OCI-LY7 (cell line): ENCODE measurements around the gene GET3. TPM values are rescaled to one million over a fixed set of nuclear protein-coding genes. Genes with fewer than 3 reads are reported as not detected.

ENCODE experiments used
- BruUV-seq: library from RNA; stranded (reverse); fragments of 400-500 nt; replicated peaks from 2 replicates; lab custom pipeline; 2021; lab: Mats Ljungman, UMichigan
- CTCF ChIA-PET: fragments of 300-600 bp; sonication (Branson Sonifier 250); formaldehyde crosslinking; loops from one replicate; lab custom pipeline; 2022; ENCODE audit warnings: antibody characterized with exemption; ENCODE audit not compliant: unreplicated experiment; lab: Charles Lee
- POLR2A ChIA-PET: fragments of 300-600 bp; sonication (Branson Sonifier 250); formaldehyde crosslinking; loops from one replicate; lab custom pipeline; 2022; ENCODE audit warnings: antibody characterized with exemption; lab: Charles Lee
- DNase-seq: peaks from one replicate; pipeline ENCODE4 v3.0.0-alpha.2; 2015; ENCODE audit warnings: low spot score
- H2AFZ ChIP-seq: fragments of 200-600 bp; sonication (generic), shearing (Covaris generic); 2 replicates; pipeline ENCODE4 v1.6.1; 2014; ENCODE audit warnings: mild to moderate bottlenecking, antibody characterized with exemption, low read length, moderate library complexity
- H3K27ac ChIP-seq: fragments of 200-600 bp; sonication (generic); 2 replicates; pipeline ENCODE4 v1.5.1; 2014; ENCODE audit warnings: mixed run types, low read depth, mild to moderate bottlenecking, moderate library complexity, low read length, inconsistent platforms; ENCODE audit not compliant: poor library complexity, severe bottlenecking
- H3K36me3 ChIP-seq: fragments of 200-600 bp; sonication (generic); 2 replicates; pipeline ENCODE4 v1.6.1; 2014; ENCODE audit warnings: mild to moderate bottlenecking, antibody characterized with exemption, low read length, moderate library complexity, mixed read lengths; ENCODE audit not compliant: insufficient read depth
- H3K4me1 ChIP-seq: fragments of 200-600 bp; sonication (generic); 2 replicates; pipeline ENCODE4 v1.5.1; 2014; ENCODE audit warnings: mild to moderate bottlenecking, low read length; ENCODE audit not compliant: insufficient read depth, poor library complexity, severe bottlenecking
- H3K4me2 ChIP-seq: fragments of 200-600 bp; sonication (generic); 2 replicates; pipeline ENCODE4 v1.6.1; 2014; ENCODE audit warnings: mild to moderate bottlenecking, low read length
- H3K4me3 ChIP-seq: fragments of 200-600 bp; sonication (generic); 2 replicates; pipeline ENCODE4 v1.5.1; 2014; ENCODE audit warnings: mild to moderate bottlenecking, low read depth, low read length; ENCODE audit not compliant: poor library complexity, severe bottlenecking
- H3K79me2 ChIP-seq: fragments of 200-600 bp; sonication (generic); 2 replicates; pipeline ENCODE4 v1.6.1; 2016; ENCODE audit warnings: low read depth, mild to moderate bottlenecking, low read length, moderate library complexity, mixed read lengths; ENCODE audit not compliant: insufficient read depth
- H3K9me2 ChIP-seq: fragments of 200-600 bp; sonication (generic); 2 replicates; pipeline ENCODE4 v1.6.1; 2016; ENCODE audit warnings: mild to moderate bottlenecking, low read length, mixed read lengths; ENCODE audit not compliant: insufficient read depth
- H3K9me3 ChIP-seq: fragments of 200-600 bp; sonication (generic); 2 replicates; pipeline ENCODE4 v1.6.1; 2014; ENCODE audit warnings: mild to moderate bottlenecking, mixed run types, low read length, mixed read lengths
- H4K20me1 ChIP-seq: fragments of 200-600 bp; sonication (generic); 2 replicates; pipeline ENCODE4 v1.6.1; 2014; ENCODE audit warnings: mild to moderate bottlenecking, antibody characterized with exemption, low read length, moderate library complexity, mixed read lengths; ENCODE audit not compliant: insufficient read depth
- CTCF ChIP-seq: fragments of 200-600 bp; sonication (generic); conservative IDR thresholded peaks from 2 replicates; pipeline ENCODE4 v1.5.1; 2014; ENCODE audit warnings: mild to moderate bottlenecking, antibody characterized with exemption, low read length, moderate library complexity, mixed read lengths
- EZH2phosphoT487 ChIP-seq: fragments of 200-600 bp; sonication (generic); IDR thresholded peaks from 2 replicates; pipeline ENCODE4 v1.6.1; 2018; ENCODE audit warnings: low read depth, borderline replicate concordance, mild to moderate bottlenecking, mixed run types, antibody characterized with exemption, low read length, moderate library complexity, mixed read lengths
- intact Hi-C: fragments of 100-400 bp; cut with micrococcal nuclease; formaldehyde crosslinking; loops from one replicate; pipeline ENCODE4 v1.10.0; 2022; ENCODE audit not compliant: unreplicated experiment
- total RNA-seq, 2 experiments: library from RNA; depleted of rRNA in 1 of 2; stranded (reverse); fragments of >200 nt in 1 of 2; shearing (Covaris generic) in 1 of 2; gene quantifications; 2 replicates each; pipeline ENCODE4 v1.2.3, GENCODE V29; 2014 to 2022

Gene GET3
- total RNA-seq, 2 experiments from 2014 or later, result 34.3 to 40.5 TPM

- H3K4me3 ChIP-seq, result no peak overlapping the region
- ChIA-PET CTCF (interaction anchor here (0.9 kb wide), 1 partner anchor 29 kb away, joined by 4 read pairs; no protein-coding TSS in a partner anchor), POLR2A (no interaction called here)
- H3K4me1 ChIP-seq, result no peaks in the 10 kb centered on the region
- intact Hi-C loops, result loop anchor here (2.0 kb wide), 1 partner anchor 79 kb away; no protein-coding TSS in a partner anchor
- no peak for DNase-seq
- no TSS peak for BruUV-seq
- no peak overlapping the region for H2AFZ ChIP-seq
- no peaks in the 10 kb centered on the region for H4K20me1 ChIP-seq
- no peaks in the 10 kb centered on the region for H3K36me3 ChIP-seq
- no peaks in the 10 kb centered on the region for H3K79me2 ChIP-seq
- H3K9me3 ChIP-seq, result no peaks in the 10 kb centered on the region
- H3K27ac ChIP-seq, result no peak overlapping the region
- TF ChIP-seq EZH2phosphoT487, result no peak
- no peak for TF ChIP-seq CTCF
- no peak overlapping the region for H3K4me2 ChIP-seq
- H3K9me2 ChIP-seq, result no peaks in the 10 kb centered on the region
Observed at GRCh38 chr19:12767666-12768065, 30.4 kb downstream of the GET3 start.

- no peak for TF ChIP-seq CTCF
- TF ChIP-seq EZH2phosphoT487, result no peak
- no peaks in the 10 kb centered on the region for H3K9me3 ChIP-seq
- no peak for DNase-seq
- ChIA-PET POLR2A (no interaction called here), CTCF (no interaction called here)
- H3K4me2 ChIP-seq, result no peak overlapping the region
- intact Hi-C loops, result no loop called here
- H4K20me1 ChIP-seq, result no peaks in the 10 kb centered on the region
- H3K27ac ChIP-seq, result no peak overlapping the region
- no peak overlapping the region for H3K4me3 ChIP-seq
- H3K9me2 ChIP-seq, result no peaks in the 10 kb centered on the region
- no TSS peak for BruUV-seq
- H3K4me1 ChIP-seq, result peaks cover 5% of the 10 kb centered on the region
- H3K79me2 ChIP-seq, result no peaks in the 10 kb centered on the region
- no peak overlapping the region for H2AFZ ChIP-seq
- H3K36me3 ChIP-seq, result no peaks in the 10 kb centered on the region
Observed at GRCh38 chr19:12769689-12770088, 32.4 kb downstream of the GET3 start.

- H3K9me3 ChIP-seq, result no peaks in the 10 kb centered on the region
- H3K4me2 ChIP-seq, result no peak overlapping the region
- CTCF ChIA-PET, result no interaction called here
- H3K9me2 ChIP-seq, result no peaks in the 10 kb centered on the region
- no peak overlapping the region for H3K27ac ChIP-seq
- BruUV-seq, result no TSS peak
- no peak for DNase-seq
- peaks cover 9% of the 10 kb centered on the region for H3K4me1 ChIP-seq
- no peaks in the 10 kb centered on the region for H3K79me2 ChIP-seq
- no peak overlapping the region for H2AFZ ChIP-seq
- TF ChIP-seq EZH2phosphoT487 (no peak), CTCF (no peak)
- no peaks in the 10 kb centered on the region for H4K20me1 ChIP-seq
- intact Hi-C loops, result no loop called here
- H3K4me3 ChIP-seq, result no peak overlapping the region
- POLR2A ChIA-PET, result no interaction called here
- H3K36me3 ChIP-seq, result no peaks in the 10 kb centered on the region
Observed at GRCh38 chr19:12770922-12771321, 33.6 kb downstream of the GET3 start.
